ENCODE data around the gene BAZ1A. TPM values are rescaled to one million over a fixed set of nuclear protein-coding genes. Genes with fewer than 3 reads are reported as not detected.
"Not testable (repeated sequence)": the region's sequence is repeated elsewhere in the genome, so short reads cannot be mapped to it uniquely, and the experiment has no call there.

The BAZ1A gene
- total RNA-seq, 1 donor from 2014 or later: 5.6 TPM

GRCh38 chr14:34865889-34866574 is 9.1 kb downstream of the BAZ1A start:
- DNase-seq (ENCODE audit: missing footprints) (no peak), ATAC-seq (no peak)
- intact Hi-C loops (cut with DNase I): no loop called here

GRCh38 chr14:34863844-34864243 is 11.3 kb downstream of the BAZ1A start:
- ATAC-seq (no peak), DNase-seq (ENCODE audit: missing footprints) (no peak)
- intact Hi-C loops (cut with DNase I): no loop called here

DNA sequence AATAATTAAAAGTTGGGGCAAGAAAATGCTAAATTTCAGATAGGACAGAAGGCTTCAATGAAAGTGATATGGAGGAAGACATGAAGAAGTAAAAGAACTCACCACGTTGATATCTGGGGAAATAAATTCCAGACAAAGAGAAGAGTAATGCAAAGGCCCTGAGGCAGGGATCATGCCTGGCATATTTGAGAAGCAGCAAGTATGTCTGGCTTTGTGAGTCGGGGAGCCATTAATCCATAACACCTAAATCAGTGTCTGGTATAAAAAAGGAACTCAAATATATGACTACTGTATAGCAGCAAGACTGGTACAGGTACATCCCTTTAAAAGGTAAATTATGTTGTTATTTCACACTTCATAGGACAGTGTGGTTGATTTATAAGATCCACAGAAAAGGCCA is 16.4 kb downstream of the BAZ1A start:
- intact Hi-C loops (cut with DNase I): no loop called here
- DNase-seq (ENCODE audit: missing footprints) (no peak), ATAC-seq (no peak)

- DNase-seq (ENCODE audit: missing footprints) (no peak), ATAC-seq (no peak)
- intact Hi-C loops (cut with DNase I): no loop called here
Observed at GRCh38 chr14:34857689-34858449, 17.3 kb downstream of the BAZ1A start.

DNA sequence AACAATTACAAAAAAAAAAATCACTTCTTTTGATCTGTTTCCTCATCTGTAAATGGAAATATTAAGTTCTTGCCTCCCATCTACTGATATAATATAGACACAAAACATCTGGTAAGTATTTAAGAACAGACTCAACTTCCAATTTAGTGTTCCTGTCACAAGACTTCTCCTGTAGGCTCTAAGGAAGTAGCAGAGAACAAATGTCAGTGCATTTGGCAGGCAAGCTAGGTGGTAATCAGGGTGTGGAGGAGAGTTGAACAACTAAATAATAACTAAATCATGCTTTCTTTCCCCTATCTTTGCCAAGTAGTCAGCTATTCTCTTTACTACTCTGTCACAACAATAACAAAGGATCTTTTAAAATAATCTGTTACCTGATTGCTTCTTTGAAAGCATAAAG is 22.1 kb downstream of the BAZ1A start:
- ATAC-seq (no peak), DNase-seq (ENCODE audit: missing footprints) (no peak)
- intact Hi-C loops (cut with DNase I): no loop called here

DNA sequence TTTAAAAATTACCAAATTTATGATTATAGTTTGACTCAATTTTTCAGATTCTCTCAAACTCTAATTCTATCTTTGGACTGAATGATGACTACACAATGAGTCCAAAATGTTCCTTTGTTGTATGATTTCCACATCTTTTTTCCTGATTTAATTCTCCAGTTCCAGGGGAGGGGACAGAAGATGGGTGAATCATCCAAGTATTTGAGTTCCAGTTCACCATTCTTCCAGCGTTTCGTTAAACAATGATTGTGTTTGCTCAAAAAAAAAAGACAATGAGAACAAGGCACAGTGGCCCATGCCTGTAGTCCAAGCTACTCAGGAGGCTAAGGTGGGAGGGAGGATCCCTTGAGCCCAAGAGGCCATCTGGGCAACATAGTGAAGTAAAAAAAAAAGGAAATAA is 23.8 kb downstream of the BAZ1A start:
- ATAC-seq (no peak), DNase-seq (ENCODE audit: missing footprints) (no peak)

GRCh38 chr14:34845869-34846268 is 29.3 kb downstream of the BAZ1A start:
- intact Hi-C loops (cut with DNase I): no loop called here
- DNase-seq (ENCODE audit: missing footprints) (no peak), ATAC-seq (no peak)

More for the DNA sequence above, 23.8 kb downstream of the BAZ1A start:
- intact Hi-C loops (cut with DNase I): no loop called here

- intact Hi-C loops (cut with DNase I): no loop called here
- DNase-seq (ENCODE audit: missing footprints) (no peak), ATAC-seq (peak; percentile 54)
Observed at GRCh38 chr14:34843011-34843554, 32.1 kb downstream of the BAZ1A start.

DNA sequence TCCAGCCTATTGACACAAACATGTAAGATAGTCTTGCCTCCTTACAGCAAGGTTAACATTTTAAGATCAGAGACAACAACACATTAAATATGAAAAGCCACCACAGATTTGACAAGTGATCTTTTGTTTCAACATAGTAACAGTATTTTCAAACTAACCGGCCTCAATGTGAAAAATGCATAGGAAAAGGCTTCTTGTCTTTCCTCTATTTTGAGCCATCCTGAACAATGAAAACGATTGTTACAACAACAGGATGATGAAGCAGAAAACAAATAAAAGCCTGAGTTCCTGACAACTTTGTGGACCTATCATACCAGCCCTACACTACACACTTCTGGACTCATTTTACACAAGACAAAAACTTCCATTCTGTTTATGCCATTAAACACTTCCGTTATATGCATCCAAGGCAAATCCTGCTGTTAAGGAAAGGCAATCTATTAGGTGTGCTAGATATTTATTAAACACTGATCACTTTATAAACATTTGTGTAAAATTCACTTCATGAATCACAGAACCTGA is 37.3 kb downstream of the BAZ1A start:
- intact Hi-C loops (cut with DNase I): no loop called here
- ATAC-seq (no peak), DNase-seq (ENCODE audit: missing footprints) (no peak)

DNA sequence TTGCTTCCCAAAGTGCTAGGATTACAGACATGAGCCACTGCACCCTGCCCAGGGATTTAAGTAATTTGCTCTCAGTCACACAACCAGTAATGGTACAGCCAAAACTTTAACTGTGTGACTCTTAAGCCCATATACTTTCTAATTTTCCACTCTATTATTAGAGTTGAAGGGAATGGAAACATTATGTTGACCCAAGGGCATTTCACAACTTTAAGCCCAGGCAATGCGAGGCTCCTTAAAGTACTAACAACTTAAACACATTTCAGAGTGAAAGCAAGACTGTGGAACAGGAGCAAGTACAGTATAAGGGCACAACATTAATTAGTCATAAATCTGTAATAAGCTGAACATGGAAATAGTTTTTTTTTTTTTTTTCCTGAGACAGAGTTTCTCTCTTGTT is 39.8 kb downstream of the BAZ1A start:
- intact Hi-C loops (cut with DNase I): no loop called here
- ATAC-seq (no peak), DNase-seq (ENCODE audit: missing footprints) (no peak)

DNA sequence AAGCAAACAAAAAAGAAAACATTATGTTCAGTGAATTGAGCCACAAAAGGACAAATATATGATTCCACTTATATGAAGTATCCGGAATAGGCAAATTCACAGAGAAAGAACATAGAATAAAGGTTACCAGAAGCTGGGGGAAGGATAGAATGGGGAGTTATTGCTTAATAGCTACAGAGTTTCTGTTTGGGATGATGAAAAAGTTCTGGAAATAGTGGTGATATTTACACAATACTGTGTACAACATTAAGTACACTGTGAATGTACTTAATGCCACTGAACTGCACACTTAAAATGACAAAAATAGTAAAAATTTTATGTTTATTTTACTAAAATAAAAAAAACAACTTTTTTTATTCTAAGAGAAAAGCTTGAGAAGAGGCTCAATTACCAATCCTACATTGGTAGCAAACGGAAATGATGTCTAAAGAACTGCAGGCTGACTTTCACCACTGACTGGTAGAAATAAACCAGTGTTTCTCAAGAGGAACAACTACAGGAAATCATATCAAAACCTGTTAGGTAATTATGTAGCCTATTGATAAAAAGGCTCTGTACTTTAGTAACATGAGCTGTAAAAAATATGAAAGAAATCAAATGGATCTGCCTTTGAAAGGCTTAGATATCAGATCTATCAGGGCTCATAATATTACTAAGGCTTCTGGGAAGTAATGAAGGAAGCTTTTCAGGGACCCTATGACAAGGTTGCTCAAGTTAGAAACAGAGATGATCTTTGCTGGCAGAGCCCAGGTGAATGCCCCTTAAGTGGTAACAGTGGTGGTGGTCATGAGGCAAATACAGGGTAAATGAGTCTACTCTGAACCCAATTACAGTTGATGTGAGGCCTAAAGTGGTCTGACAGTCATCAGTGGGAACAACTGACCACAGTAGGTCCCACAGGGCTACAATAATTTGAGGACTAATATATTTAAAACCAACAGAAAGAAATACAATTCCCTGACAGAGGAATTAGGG is 41.3 kb downstream of the BAZ1A start:
- ATAC-seq: no peak
- intact Hi-C loops (cut with DNase I): no loop called here
- DNase-seq (ENCODE audit: missing footprints): no peak

- DNase-seq (ENCODE audit: missing footprints) (no peak), ATAC-seq (no peak)
- intact Hi-C loops (cut with DNase I): no loop called here
Observed at GRCh38 chr14:34826661-34827060, 48.5 kb downstream of the BAZ1A start.

GRCh38 chr14:34824826-34825225 is 50.3 kb downstream of the BAZ1A start:
- no peak for ATAC-seq
- intact Hi-C loops (cut with DNase I): no loop called here
- no peak for DNase-seq (ENCODE audit: missing footprints)

- intact Hi-C loops (cut with DNase I): no loop called here
Observed at GRCh38 chr14:34824256-34824655, 50.9 kb downstream of the BAZ1A start.

GRCh38 chr14:34817768-34818167 is 57.4 kb downstream of the BAZ1A start:
- DNase-seq (ENCODE audit: missing footprints) (no peak), ATAC-seq (no peak)
- intact Hi-C loops (cut with DNase I): no loop called here

More at GRCh38 chr14:34824256-34824655, 50.9 kb downstream of the BAZ1A start:
- ATAC-seq (no peak), DNase-seq (ENCODE audit: missing footprints) (no peak)

- intact Hi-C loops (cut with DNase I): no loop called here
- DNase-seq (ENCODE audit: missing footprints) (no peak), ATAC-seq (no peak)
Observed at GRCh38 chr14:34810028-34810427, 65.1 kb downstream of the BAZ1A start.

GRCh38 chr14:34806257-34806656 is 68.9 kb downstream of the BAZ1A start:
- intact Hi-C loops (cut with DNase I): no loop called here
- ATAC-seq (no peak), DNase-seq (ENCODE audit: missing footprints) (no peak)

- no peak for ATAC-seq
- intact Hi-C loops (cut with DNase I): no loop called here
- no peak for DNase-seq (ENCODE audit: missing footprints)
Observed at GRCh38 chr14:34804933-34805332, 70.2 kb downstream of the BAZ1A start.

GRCh38 chr14:34798861-34799260 is 76.3 kb downstream of the BAZ1A start:
- intact Hi-C loops (cut with DNase I); ATAC-seq: not testable (repeated sequence)

More at GRCh38 chr14:34798861-34799260, 76.3 kb downstream of the BAZ1A start:
- not testable (repeated sequence) for DNase-seq (ENCODE audit: missing footprints)
